GM12801 (cell line): ENCODE results near the gene ADRA2A.

Experiments used
- TF ChIP-seq, protein P1 (sequence below): IDR thresholded peaks from one replicate; pipeline ENCODE4 v1.5.1; 2011; ENCODE audit warnings: control low read depth; ENCODE audit not compliant: insufficient read length; ENCODE audit errors: extremely low read depth

ADRA2A gene

DNA sequence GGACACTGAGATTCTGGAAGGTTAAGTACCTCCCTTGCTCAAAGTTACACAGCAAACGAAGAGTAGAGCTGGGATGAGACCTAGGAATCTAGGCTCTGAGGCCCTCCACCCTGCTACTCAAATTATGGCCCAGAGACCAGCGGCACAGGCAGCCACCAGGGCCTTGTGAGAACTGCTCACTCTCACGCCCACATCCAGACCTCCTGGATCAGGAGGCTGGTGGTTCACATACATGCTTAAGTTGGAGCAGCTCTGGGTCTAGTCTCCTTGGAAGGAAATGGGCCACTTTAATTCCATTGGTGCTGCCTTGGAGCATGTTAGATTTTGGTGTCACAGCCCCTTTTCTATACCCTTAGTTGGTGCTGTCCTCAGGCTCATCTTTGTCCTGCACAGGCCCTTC is 41.9 kb downstream of the ADRA2A start:
- TF ChIP-seq, protein P1, sequence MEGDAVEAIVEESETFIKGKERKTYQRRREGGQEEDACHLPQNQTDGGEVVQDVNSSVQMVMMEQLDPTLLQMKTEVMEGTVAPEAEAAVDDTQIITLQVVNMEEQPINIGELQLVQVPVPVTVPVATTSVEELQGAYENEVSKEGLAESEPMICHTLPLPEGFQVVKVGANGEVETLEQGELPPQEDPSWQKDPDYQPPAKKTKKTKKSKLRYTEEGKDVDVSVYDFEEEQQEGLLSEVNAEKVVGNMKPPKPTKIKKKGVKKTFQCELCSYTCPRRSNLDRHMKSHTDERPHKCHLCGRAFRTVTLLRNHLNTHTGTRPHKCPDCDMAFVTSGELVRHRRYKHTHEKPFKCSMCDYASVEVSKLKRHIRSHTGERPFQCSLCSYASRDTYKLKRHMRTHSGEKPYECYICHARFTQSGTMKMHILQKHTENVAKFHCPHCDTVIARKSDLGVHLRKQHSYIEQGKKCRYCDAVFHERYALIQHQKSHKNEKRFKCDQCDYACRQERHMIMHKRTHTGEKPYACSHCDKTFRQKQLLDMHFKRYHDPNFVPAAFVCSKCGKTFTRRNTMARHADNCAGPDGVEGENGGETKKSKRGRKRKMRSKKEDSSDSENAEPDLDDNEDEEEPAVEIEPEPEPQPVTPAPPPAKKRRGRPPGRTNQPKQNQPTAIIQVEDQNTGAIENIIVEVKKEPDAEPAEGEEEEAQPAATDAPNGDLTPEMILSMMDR: no peak

DNA sequence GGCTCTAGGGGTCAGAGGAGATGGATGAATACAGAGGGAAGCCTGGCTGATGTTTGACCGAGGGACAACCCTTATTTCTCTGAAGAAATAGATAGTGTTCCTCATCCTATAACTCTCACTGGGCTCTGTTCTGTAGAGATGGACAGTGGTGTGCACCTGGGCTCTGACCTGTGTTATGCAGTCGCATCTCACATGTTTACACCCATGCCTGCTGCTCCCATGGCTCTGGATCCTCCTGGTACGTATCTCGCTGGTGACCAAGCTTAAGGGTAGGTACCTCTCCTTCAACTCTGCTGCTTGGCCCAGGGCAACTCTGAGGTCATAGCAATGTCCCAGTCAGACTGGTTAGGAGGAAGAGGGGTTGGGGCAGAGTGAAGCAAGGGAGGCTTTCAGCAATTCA is 42.8 kb downstream of the ADRA2A start:
- TF ChIP-seq, protein P1: no peak

DNA sequence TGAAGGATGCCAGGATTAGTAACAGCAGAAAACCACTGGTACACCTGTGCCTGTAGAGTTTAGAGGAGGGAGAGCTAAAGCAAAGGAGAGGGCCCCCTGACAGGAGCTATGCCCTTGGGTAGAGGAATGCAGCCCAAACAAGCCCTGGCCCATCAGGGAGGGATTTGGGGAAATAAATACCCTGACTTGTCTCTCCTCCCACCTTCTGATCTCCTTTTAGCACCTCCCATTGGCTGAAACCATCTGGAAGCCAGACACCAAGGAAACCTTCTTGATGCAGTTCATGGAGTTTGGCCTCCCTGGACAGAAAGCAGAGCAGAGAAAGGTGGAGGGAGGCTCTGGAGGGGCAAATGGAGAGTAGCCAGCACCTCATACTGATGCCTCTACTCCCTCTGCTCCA is 45.3 kb downstream of the ADRA2A start:
- TF ChIP-seq, protein P1: no peak

DNA sequence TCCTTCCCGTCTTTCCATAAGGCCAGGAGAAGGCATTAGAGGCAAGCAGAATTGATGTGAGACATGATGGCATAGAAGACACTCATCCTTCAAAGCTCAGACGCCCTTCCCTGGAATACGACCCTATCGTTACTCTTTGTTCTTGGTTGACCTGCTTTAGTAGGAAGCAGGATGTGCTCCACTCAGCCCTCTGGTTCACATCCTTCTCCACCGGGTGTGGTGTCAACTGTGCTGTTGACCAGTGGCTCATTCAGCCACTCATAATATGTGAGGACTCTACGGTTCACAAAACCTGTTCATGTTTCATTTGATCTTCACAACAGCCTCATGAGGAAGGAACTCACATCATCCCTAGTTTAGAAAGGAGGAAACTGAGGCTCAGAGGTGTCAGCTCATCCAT is 47.1 kb downstream of the ADRA2A start:
- TF ChIP-seq, protein P1: no peak

DNA sequence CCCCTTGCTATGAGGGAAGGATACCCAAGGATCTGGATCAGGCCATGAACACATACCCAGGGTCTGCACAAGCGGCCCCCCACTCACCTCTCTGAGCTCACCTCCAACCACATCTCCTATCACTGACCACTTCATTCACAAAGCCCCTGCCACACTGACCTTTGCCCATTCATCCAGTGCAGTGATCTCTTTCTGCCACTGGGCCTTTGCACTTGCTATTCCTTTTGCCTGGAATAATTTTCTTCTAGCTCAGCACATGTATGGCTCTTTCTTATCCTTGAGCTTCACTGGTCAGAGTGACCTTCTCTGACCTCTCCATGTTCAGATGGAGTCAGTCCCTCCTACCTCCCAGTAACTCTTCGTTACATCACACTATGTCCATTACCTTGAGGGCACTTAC is 48.3 kb downstream of the ADRA2A start:
- TF ChIP-seq, protein P1: no peak

DNA sequence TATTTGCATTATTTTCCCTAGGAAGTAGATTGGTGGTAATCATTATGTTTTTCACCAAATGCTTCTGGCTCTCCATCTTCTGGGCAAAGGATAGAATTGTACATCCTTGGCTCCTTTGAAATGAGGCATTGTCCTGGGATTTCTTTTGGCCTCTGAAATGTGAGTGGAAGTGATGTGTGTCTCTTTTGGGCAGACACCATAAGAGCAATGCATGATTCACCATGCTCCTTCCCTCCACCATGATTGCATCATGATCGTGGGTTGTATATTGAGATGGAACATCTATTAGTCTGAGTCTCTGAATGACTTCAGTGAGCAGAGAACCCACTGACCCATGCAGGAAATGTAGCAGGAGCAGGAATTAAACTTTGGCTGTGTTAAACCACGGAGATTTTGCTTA is 49.2 kb downstream of the ADRA2A start:
- TF ChIP-seq, protein P1: no peak

DNA sequence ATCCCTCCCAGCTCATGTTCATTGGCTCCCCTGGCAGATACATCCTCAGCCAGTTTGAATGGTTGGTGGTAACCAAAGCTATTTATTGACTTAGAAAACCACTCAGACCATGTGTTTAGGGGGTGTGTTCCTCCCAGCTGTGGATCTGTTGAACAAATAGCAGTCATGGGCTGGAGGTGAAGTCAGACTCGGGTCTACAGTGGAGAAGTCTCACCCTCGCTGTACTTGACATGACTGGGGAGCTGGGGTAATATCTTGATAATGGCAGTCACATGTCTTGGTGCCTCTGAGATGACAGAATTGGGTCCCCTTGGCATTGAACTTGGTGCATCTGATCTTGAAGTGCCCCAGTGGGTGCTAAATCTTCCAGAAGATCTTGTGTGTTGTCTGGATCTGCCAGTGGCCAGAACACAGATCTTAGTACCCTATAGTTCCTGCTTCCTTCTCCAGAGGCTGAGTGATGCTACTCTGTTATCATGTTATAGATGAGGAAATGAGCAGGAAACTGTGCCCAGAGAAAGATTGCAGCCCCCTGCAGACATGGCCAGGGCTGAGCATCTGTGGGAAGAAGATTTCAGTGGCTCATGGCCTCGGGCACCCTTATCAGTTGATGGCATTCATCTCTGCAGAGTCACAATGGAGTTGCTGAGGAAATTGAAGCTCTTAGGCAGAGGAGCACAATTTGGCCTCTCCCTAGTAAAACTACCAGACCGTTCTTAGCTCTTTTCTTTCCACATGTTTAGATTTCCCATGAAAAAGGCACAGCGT is 50.4 kb downstream of the ADRA2A start:
- TF ChIP-seq, protein P1: no peak
